ENCODE measurements around the gene PIM2. TPM values are rescaled to one million over a fixed set of nuclear protein-coding genes. Genes with fewer than 3 reads are reported as not detected.

PIM2 gene
- 19.3 and 21.4 TPM in 2 replicates for total RNA-seq (2014; rRNA removed; shearing (Covaris generic))
- polyA plus RNA-seq (2014; cell fraction: nucleus; rRNA removed) = 24.4 and 27.1 TPM in 2 replicates

DNA sequence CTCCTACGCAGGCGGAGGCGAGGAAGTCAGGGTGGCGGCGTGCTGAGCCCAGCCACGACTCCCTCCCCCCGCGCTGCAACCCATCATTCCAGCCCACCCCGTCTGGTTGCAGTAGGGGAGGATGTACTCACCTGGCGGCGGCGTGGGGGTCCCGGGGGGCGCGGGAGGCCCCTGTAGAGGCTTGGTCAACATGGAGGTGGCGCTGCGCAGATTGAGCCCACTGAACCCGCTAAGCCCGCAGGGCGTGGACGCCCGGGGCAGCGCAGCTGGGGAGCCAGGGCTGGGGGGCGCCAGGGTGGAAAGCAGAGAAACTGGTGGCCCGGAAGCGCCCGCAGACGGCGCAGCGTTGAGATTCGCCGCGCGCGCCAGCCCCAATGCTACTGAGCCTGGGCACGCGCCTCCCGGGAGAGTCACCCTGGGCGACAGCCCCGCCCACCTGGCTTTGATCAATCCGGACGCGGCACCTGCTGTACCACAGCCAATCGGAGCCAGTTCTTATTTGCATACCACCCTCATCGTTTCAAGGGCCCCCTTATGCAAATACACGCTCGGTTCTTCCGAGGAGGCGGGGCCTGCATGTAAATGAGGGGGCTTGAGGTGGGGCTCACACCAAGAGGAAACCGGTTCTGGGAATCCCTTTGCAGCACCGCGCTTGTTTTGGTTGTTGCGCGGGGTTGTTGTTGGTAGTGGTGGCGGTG lies at the start of gene PIM2:
PIM2 (minus strand) TSS at position 382 of the 698 bp plus-strand sequence; CDS start at position 192, 190 bp downstream.
- peak; percentile 92 for DNase-seq (ENCODE audit: extremely low read depth, low read depth)

DNA sequence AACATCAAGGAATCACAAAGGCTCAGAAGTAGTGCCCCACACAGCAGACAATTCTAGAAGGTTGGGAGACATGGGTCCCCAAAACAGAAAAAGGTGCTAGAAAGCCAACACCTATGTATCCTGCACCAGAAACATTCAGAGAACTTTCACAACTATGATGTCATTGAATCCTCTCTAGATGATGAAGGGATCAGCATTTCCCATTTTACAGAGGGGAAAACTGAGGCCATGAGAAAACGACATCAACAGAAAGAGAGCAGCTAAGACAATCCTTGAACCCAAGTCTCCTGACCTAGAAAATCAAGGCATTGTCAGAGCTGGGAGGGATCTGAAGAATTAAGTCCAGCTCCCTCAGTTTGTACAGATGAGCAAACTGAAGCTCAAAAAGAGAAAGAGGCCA lies 49.6 kb upstream of the PIM2 start:
- DNase-seq (ENCODE audit: extremely low read depth, low read depth) = no peak

DNA sequence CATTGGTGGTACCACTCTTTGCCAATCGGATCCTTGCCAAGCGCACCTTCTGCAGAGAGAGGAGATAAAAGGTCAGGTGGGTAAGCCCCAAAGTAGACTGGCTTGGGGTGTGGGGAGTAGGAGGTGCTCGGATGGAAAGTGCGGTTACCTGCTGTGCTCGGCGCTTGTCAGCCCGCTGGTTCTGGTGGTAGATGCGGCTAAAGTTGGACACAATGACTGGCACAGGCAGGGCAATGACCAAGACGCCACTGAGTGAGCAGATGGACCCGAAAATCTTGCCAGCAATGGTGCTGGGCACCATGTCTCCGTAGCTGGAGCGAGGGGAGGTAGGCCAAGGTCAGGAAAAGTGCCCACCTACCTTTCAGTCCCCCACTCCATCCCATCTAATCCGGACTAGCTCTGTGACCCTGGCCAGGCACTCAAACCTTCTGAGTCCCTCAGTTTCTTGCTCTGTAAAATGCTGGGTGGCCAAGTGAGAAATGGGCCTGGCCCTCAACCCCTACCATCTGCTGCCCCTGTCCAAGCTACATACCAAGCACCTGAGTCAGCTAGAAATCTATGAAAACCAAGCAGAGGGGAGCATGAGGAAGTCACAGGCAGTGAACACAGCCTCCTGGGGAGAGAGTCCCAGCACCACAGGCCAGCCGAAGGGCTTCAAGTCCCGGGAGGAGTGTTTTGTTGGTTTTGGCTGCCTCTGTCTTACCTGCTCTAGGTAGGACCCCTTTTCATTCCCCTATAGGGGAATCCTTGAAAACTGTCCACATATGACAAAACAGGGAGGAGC lies 48.2 kb upstream of the PIM2 start:
- no peak for DNase-seq (ENCODE audit: extremely low read depth, low read depth)

DNA sequence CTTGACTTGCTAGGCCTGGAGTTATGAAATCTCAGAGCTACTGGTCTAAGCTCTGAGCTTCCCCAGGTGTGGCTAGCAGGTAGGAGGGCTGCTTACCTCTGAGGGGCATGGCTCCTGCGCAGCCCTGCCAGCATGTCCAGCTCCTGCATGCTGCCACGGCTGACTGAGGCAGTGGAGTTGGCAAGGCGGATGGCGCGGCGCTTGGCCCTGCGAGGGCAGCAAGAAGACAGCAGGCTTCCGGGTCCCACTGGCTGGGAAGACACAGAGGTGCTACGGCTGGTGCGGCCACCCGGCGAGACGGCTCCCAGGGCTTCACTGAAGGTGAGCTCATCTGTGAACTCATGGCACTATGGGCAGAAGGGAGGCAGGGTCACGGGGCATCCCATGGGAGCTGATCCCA lies 47.1 kb upstream of the PIM2 start:
- DNase-seq (ENCODE audit: extremely low read depth, low read depth) = no peak

DNA sequence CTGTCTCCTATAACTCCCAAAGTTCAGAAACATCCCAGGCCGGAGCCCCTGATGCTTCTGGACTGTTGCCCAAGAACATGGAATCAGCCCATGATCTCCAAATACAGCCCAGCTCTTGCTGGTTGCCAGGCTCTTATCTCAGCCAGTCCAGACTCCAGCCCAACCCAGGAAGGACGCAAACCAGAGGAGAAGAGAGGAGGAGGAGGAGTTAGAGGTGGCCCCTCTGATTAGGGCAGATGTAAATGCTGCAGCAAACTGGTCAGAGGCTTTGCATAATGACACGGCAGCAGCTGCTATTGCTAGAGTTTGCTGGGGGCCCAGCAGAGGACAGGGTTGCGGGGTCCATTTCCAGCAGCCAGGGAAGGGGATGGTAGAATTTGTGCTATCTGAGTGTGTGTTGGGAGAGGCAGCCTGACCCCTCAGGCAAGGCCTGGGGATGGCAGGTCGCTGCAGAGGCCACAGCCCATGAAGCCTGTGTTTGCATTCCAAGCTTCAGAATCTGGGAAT lies 42.8 kb upstream of the PIM2 start:
- no peak for DNase-seq (ENCODE audit: extremely low read depth, low read depth)

DNA sequence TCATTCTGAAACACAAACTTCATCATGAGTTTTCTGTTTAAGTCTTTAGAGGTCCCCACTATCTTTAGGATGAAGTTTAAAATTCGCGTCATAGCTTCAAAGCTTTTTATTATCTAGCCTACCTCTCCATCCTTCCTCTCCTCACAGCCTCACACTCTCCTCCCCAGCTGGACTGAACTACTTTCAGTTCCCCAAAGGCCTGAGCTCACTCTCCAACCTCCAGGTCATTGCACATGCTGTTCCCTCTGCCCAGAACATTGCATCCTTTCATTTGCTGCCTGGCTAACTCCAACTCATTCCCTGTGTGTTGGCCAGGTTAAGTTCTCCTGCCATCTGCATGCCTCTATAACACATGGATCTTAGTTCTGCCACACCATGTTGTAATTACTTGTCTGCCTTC lies 41.5 kb upstream of the PIM2 start:
- no peak for DNase-seq (ENCODE audit: extremely low read depth, low read depth)

DNA sequence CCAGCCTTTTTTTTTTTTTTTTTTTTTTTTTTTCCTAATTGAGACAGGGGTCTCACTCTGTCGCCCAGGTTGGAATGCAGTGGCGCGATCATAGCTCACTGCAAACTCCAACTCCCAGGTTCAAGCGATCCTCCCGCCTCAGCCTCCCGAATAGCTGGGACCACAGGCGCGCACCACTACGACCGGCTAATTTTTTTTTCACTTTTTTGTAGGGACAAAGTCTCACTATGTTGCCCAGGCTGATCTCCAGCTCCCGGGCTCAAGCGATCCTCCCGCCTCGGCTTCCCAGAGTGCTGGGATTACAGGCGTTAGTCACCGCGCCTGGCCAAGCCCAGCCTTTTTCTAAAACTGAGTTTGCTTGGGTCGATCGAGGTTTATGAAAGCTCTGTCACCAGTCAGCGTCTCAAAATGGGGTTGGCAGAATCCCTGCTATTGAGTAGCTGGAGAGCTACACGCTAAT lies 39.8 kb upstream of the PIM2 start:
- no peak for DNase-seq (ENCODE audit: extremely low read depth, low read depth)

DNA sequence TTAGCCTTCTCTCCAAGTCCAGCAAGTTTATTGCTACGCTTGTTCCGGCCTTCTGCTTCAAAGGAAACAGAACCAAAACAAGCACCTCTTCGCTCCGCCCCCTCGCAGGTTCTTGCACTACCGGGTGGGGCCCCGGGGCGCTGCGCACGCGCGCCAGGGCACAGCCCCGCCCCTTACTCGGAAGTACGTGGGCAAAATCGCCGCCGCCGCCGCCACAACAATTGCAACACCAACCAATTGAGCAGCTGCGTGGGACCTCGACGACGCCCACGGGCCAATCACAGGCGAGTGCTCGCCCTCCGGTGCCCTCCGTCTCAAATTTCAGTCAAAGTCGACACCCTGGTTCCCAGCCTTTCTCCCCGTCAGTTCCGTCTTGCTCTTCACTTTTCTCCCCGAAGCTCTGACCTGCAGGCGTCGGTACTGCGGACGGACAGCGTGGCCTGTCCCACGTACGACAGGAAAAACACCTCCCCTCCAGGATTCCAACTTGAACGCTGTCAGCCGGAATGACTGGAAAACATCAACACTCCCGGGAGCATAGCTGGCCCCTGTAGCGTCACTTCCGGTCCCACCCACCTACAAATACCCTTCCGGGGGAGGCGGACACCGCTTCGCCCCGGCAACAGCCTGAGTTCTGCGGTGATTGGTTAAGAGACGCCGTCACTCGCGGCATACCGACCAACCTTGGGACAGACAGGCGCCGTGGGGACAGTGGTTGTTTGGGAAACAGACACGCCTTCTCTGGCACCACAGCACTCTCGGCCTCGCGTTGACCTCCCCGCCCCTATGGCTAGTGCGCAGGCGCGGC lies 39.2 kb upstream of the PIM2 start:
- DNase-seq (ENCODE audit: extremely low read depth, low read depth) = peak; percentile 98

DNA sequence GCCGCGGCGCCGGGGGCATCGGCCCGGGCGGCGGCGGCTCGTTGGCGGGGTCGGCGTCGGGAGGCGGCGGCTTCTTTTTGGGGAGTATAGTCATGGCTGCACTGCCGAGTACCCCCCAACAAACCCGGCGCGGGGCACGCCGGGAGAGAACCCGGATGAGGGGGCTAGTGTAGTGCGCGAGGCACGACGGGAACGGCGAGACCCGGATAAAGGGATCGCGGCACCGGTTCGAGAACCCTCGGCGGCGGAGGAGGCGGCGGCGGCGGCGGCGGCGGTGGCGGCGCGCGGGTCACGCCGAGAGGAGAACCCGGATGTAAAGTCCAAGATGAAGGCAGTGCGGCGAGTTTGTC lies 38.6 kb upstream of the PIM2 start, which contains the start of gene OTUD5:
OTUD5 (minus strand) TSS at position 131 of the 350 bp plus-strand sequence; CDS start at position 94, 37 bp downstream.
- no peak for DNase-seq (ENCODE audit: extremely low read depth, low read depth)

DNA sequence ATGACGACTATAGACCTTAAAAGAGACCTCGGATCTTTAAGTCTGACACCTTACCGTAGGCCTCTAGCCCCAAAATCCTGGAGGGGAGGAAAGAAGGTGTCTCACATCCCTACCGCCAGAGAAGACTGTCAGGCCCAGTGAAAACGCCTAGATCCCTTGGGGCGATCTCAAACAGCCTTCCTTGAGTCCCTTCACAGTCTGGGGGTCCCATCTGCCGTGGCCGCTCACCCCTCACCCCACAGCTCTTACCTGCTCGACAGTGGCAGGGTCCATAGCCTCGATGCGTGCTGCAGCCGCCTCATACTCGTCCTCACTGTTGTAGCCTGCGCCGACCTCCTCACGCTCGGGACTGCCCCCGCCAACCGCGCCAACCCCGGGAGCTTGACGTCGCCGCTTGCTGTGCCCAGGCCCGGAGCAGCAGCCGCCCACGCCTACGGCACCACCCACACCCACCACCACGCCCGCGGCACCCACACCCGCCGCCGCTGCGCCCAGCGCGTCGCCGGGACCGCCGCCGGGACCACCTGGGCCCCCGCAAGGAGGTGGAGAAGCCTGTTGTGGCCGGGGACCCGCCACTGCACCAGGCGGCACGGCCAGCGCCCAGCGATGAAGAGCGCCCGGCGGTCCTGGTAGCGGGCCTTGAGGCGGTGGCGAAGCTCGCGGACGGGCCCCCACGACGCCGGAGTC lies 38.0 kb upstream of the PIM2 start:
- DNase-seq (ENCODE audit: extremely low read depth, low read depth) = no peak

DNA sequence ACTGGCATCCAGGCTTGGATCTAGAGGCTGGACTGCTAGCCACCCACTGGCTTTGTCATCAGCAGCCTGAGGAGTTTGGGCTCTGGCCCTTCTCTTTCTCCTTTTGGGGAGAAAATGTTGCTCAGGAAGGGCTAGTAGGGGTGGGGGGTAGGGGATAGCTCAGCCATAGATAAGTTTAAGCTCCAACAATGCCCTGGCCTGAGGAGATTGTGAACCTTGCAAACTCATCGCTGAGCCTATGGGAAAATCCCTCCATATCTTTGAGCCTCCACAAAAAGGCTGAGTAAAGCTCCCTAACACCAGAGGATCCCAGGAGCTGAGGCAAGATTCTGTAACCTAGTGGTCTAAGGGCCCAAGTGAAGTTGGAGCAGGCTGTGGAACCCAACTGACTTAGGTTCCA lies 29.8 kb upstream of the PIM2 start:
- no peak for DNase-seq (ENCODE audit: extremely low read depth, low read depth)

DNA sequence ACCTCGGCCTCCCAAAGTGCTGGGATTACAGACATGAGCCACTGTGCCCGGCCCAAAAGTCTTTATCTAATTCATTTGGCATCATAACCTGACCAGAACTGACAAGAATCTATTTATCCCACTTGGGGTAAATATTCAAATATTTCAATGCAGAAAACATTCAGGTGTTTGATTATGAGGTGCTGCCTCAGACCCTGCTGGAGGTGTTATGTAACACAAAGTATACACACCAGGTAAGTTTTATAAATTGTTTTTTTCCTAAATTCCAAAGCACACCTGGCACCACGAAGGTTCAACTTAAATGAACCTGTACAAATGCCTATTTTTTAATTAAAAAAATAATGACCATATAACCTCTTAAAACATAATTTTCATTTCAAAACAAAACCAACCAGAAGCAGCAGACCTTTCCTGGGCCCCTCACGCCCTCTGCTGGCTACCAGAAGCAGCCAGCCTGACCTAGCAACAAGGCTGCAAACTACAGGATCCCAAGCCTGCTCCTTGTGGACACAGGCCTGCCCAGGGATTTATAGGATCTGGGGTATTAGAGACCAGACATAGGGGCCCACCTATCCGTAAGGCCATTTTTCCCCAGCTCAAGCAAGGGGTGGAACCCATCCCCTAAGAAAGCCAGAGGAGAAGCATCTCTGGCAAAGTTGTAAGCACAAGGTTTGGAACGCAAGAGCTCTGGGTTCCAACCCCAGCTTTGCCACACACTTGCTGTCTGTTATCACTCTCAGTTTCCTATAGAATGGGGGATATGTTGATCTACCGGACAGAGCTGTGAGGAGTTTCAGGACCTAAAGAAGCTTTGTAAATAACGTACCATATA lies 26.9 kb upstream of the PIM2 start:
- DNase-seq (ENCODE audit: extremely low read depth, low read depth) = peak; percentile 45

DNA sequence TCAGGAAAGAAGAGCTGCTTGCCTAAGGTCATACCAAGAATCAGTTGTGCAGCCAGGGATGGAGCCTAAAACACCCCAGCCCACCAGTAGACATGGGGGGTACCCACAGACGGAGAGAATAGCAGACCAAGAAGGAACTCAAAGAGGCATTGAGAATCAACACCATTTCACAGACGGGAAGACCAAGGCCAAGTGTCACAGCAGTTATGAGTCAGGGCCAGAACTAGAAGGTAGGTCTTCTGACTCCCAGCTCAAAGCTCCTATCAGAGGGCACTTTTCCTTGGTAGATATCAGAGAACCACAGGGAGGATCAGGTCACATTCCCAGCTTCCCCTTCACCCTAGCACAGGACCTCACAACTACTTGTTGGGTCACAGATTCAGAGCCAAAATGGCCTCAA lies 24.1 kb upstream of the PIM2 start:
- DNase-seq (ENCODE audit: extremely low read depth, low read depth) = no peak

DNA sequence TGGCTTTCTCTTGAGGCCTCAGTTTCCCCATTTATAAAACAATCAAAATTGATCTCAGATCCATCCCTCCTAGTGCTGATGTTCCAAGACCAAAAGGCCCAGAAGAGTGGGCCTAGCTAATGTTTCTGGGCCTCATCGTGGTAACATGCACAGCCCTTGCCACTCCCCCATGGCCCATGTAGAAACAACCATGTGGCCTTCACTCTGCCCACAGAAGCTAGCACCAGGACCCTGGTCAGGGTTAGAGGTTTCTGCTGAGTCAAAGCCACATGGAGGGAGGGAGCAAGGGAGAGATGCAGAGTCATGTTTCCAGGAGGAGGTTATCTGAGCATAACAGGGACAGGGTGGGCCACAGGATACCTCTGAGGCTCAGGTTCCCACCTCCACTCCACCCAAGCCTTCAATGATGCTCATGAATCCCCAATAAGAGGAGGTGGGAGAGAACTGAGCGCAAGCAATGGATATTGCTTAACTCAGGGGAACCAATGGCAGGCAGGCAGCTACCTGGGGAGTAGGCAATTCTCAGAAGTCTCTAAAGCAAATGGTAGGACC lies 21.7 kb upstream of the PIM2 start:
- DNase-seq (ENCODE audit: extremely low read depth, low read depth) = no peak

DNA sequence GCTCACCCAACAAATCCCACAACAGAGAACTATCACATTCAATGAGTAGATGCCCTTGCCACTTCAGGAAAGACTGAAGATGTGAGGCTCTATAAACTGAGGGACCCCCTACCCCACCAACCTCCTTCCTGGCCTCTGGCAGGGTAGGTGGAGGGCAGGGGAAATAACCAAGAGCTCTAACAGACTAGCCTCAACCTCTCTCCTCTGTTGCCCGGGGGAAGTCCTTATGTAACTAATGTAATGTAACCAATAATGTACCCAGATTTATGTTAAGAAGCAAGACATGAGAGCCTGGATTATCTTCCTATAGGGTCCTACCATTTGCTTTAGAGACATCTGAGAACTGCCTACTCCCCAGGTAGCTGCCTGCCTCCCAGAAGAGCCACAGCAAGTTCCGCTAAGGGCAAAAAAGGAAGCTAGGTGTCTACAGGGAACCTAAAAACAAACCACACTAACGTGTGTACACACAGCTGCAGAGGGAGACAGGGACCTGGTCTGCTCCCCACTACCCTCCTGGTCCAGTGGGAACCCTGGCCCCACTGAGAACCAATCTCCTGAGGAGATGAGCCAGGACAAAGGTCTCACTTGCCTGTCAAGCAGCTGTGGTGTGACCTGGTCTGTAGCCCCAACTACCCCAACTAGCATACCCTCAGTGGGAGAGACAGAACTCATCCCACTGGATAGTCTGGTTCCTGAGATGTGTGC lies 20.9 kb upstream of the PIM2 start:
- DNase-seq (ENCODE audit: extremely low read depth, low read depth) = no peak

DNA sequence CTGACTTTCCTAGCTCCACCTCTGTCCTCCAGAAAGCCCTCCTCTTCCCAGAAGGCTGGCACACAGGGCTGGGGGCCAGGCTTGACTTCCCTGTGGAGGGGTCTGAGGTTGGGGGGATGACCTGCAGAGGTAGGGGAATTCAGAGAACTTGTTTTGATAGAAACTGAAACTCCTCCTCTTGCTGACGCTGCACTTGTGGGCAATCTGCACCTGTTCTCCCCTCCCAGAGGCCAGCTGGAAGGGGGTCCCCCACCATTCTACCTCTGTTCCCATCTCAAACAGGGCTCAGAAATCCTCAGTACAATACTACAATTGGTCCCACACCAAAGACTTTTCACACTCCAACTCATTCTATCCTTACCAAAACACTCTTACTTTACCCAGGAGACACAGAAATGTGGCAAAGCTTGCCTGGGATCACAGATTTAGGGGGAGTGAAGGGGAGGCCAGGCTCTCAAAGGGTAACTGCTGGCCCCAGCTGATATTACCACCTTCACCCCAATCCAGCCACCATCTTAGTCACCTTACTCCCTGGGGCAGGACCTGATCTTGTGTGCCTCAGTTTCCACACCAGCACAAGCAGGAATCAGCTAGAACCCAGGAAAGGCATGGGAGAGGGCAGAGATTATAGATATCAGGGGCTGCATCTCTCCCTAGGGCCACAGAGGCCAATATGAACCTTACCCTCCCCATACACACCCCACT lies 20.0 kb upstream of the PIM2 start:
- no peak for DNase-seq (ENCODE audit: extremely low read depth, low read depth)

DNA sequence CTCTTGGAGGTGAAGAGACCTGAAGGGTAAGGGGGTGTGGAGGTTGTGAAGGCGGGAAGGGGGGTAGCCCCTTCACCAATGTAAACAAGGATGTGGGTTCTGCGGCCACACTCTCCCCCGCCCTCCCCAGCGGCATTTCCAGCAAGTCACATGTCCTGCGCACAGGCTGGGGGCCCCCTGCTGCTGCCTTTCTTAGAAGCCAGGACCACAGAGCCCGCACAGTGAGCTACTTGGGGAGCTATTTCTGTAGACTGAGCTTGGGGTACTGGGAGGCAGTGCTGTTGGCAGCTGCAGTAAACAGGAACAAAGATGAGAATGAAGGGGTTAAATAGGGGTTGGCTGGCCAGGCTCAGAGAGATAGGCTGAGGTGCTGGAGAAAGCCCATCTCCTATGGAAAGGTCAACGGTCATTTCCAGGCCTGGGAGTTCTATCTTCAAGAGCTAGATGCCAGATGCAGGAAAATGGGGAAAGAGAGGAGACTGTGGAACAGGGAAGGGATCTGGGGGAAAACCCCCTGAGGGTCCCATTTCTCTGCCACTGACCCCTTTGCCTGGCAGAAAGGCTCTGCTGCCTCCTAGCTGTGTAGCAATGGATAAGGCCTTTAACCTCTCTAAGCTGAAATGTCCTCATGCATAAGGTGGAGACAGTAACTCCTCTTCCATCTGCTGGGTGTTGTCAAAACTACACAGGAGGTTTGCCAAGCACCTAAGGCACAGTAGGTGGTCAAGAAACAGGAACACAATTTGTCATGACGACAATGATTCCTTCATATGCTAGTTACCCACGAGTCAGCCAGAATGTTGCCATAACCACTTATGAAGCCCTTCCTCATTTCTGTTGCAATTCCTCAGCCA lies 18.5 kb upstream of the PIM2 start:
- no peak for DNase-seq (ENCODE audit: extremely low read depth, low read depth)
